Endothelial cell (in vitro differentiated cells): ENCODE measurements around the gene MCOLN2. TPM values are rescaled to one million over a fixed set of nuclear protein-coding genes. Genes with fewer than 3 reads are reported as not detected.

Experiments
- DNase-seq: peaks from one replicate; pipeline ENCODE4 v3.0.0; 2021; ENCODE audit warnings: low spot score
- H3K27ac Mint-ChIP-seq: one replicate; pipeline ENCODE4 v1.8.0; 2021; ENCODE audit warnings: mixed read lengths, inconsistent platforms; ENCODE audit not compliant: unreplicated experiment
- H3K27me3 Mint-ChIP-seq: one replicate; pipeline ENCODE4 v1.8.0; 2021; ENCODE audit warnings: mild to moderate bottlenecking, moderate library complexity, mixed read lengths, inconsistent platforms; ENCODE audit not compliant: unreplicated experiment
- H3K36me3 Mint-ChIP-seq: one replicate; pipeline ENCODE4 v1.8.0; 2021; ENCODE audit warnings: mild to moderate bottlenecking, low read depth, mixed read lengths, inconsistent platforms; ENCODE audit not compliant: unreplicated experiment
- H3K4me1 Mint-ChIP-seq: one replicate; pipeline ENCODE4 v1.8.0; 2021; ENCODE audit warnings: mild to moderate bottlenecking, mixed read lengths, inconsistent platforms; ENCODE audit not compliant: unreplicated experiment
- H3K4me3 Mint-ChIP-seq: one replicate; pipeline ENCODE4 v1.8.0; 2021; ENCODE audit warnings: mild to moderate bottlenecking, mixed read lengths, inconsistent platforms; ENCODE audit not compliant: unreplicated experiment
- H3K9me3 Mint-ChIP-seq: one replicate; pipeline ENCODE4 v1.8.0; 2021; ENCODE audit warnings: mixed read lengths, inconsistent platforms; ENCODE audit not compliant: unreplicated experiment
- long read RNA-seq: library from polyadenylated mRNA; unstranded; transcript quantifications from one replicate; pipeline ENCODE4 v2.0.0, GENCODE V29; 2020; ENCODE audit not compliant: unreplicated experiment
- total RNA-seq: library from RNA; stranded (reverse); fragmentation: NEBNext Ultra II Directional; extraction: Animal tissue kit (Norgen Biotek cat#: 25700); gene quantifications from one replicate; pipeline ENCODE4 v1.2.1, GENCODE V29; 2021; ENCODE audit not compliant: unreplicated experiment
- TF ChIP-seq, protein P1 (sequence below): fragments of 200-600 bp; sonication (generic); IDR thresholded peaks from one replicate; pipeline ENCODE4 v1.5.0; 2021; ENCODE audit warnings: antibody characterized with exemption; ENCODE audit not compliant: unreplicated experiment

The MCOLN2 gene
- total RNA-seq: 0.64 TPM
- long read RNA-seq: 0 reads

DNA sequence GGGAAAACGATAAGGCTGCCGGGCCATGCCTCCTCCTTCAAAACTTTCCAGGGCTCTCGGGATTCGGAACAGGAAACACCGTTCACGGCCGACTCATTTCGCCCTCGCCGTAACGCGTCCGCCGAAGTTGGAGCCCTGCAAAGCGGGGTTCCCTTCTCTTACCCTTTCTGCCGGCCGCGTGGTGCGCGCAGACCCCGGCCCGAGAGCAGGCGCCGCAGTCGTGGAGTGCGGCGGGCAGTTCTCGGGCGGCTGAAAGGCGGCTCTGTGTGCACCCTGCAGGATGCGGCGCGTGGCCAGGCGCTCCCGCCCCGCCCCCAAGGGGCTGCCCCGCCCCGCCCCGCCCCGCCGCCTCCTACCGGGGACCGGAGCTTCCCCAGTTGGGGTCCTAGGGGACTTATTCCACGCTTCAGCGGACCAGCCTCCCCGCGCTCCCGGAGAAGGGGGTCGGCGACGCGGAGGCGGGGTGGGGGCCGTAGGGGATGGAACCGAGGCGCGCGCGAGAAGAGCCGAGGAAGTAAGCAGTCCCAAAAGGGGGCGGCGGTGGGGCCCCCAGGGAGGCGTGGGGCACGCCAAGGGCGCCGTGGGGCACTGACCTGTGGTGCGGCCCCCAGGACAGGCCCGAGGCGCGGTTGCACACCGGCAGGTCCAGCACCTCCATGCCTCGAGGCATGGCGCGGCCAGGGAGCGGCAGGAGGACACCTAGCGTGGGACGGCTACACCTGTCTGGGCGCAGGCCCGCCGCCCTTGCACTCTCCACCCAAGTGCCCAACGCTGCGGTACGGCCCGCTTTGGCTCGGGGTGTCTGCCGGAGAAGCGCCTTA lies at the start of gene MCOLN2:
MCOLN2 (minus strand) TSS at position 268 of the 821 bp plus-strand sequence; CDS start at position 27, 241 bp downstream.
- peak; percentile 48 for DNase-seq
- H3K4me3 Mint-ChIP-seq: peak within 1 kb of the TSS; percentile 88
- H3K36me3 Mint-ChIP-seq: no peaks in the 10 kb centered on the region
- peaks cover 4% of the 10 kb centered on the region for H3K4me1 Mint-ChIP-seq
- H3K27ac Mint-ChIP-seq: peak within 1 kb of the TSS; percentile 18
- H3K9me3 Mint-ChIP-seq: no peaks in the 10 kb centered on the region
- TF ChIP-seq, protein P1, sequence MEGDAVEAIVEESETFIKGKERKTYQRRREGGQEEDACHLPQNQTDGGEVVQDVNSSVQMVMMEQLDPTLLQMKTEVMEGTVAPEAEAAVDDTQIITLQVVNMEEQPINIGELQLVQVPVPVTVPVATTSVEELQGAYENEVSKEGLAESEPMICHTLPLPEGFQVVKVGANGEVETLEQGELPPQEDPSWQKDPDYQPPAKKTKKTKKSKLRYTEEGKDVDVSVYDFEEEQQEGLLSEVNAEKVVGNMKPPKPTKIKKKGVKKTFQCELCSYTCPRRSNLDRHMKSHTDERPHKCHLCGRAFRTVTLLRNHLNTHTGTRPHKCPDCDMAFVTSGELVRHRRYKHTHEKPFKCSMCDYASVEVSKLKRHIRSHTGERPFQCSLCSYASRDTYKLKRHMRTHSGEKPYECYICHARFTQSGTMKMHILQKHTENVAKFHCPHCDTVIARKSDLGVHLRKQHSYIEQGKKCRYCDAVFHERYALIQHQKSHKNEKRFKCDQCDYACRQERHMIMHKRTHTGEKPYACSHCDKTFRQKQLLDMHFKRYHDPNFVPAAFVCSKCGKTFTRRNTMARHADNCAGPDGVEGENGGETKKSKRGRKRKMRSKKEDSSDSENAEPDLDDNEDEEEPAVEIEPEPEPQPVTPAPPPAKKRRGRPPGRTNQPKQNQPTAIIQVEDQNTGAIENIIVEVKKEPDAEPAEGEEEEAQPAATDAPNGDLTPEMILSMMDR: no peak
- peaks cover 19% of the 10 kb centered on the region for H3K27me3 Mint-ChIP-seq

DNA sequence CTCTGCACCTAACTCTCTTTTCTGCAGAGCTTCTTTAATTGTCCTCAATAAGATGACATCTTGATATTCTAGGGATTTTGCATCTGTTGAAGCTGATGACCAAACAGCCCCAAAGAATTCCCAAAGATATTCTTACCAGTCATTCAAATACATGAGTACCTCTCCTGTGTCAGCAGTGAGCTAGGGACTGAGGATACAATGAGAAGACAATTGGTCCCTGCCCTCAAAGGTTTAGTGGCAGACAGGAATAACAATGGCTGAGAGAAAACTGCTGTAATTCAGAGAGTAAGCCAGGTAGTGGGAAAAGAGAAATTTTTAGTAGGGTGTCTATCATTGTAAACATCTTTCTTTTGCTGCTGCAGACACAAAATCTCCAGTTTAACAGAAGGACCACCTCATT lies 45.5 kb upstream of the MCOLN2 start:
- H3K36me3 Mint-ChIP-seq: no peaks in the 10 kb centered on the region
- H3K9me3 Mint-ChIP-seq: no peaks in the 10 kb centered on the region
- H3K27ac Mint-ChIP-seq: no peak overlapping the region
- peaks cover 2% of the 10 kb centered on the region for H3K4me1 Mint-ChIP-seq
- no peak for DNase-seq
- H3K27me3 Mint-ChIP-seq: peaks cover 9% of the 10 kb centered on the region
- no peak overlapping the region for H3K4me3 Mint-ChIP-seq
- TF ChIP-seq, protein P1: no peak

DNA sequence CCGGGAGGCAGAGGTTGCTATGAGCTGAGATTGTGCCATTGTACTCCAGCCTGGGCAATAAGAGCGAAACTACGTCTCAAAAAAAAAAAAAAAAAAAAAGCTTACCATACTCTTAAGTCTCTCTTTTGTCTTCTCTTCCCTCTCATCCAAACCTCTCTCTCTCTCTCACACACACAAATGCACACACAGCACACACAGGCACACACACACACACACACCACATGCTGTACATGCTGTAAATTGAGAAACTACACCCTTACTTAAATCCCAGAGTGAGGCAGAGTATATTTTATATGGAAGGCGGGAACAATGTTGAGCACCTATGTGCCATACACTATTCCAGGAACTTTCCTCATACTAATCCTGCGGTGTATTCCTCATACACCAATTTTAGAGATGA lies 44.9 kb upstream of the MCOLN2 start:
- no peaks in the 10 kb centered on the region for H3K9me3 Mint-ChIP-seq

DNA sequence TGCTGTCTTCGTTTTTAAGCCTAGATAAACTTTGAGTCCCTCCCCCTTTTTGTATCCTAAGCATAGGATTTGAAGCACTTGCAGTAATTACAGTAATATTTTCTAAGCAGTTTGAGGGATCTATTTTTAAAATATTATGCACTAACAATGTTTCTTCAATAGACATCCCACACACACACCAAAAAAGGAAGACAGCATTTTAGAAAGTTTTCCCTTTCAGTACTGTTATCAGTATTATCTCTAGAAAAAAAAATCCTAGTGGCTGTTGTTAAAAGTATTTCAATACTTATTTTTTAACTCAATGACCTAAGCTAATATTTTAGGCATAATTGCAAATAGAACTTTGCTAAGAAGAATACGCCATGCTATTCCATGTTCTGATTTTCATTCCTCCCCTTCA lies 36.3 kb upstream of the MCOLN2 start:
- Mint-ChIP-seq H3K4me1 (no peaks in the 10 kb centered on the region), H3K4me3 (no peak overlapping the region), H3K27me3 (no peaks in the 10 kb centered on the region), H3K27ac (no peak overlapping the region), H3K36me3 (no peaks in the 10 kb centered on the region), H3K9me3 (no peaks in the 10 kb centered on the region)
- TF ChIP-seq, protein P1: no peak
- no peak for DNase-seq

More for the DNA sequence above, 44.9 kb upstream of the MCOLN2 start:
- TF ChIP-seq, protein P1: no peak
- Mint-ChIP-seq H3K4me1 (peaks cover 2% of the 10 kb centered on the region), H3K4me3 (no peak overlapping the region), H3K36me3 (no peaks in the 10 kb centered on the region), H3K27me3 (peaks cover 5% of the 10 kb centered on the region), H3K27ac (no peak overlapping the region)
- DNase-seq: no peak

DNA sequence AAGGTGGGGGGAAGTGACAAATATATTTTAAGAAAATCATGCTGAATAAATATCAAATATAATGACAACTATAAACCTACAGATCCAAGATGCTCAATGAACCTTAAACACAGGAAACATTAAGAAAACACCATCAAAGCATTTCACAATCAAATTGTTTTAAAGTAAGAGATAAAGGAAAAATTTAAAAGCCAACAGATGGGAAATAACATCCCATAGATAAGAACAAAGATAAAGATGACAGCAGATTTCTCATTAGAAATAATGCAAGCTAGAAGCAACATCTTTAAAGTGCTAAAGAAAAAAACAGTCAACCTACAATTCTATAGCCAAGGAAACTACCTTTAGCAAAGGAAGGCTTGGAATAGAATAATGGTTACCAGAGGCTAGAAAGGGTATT lies 33.6 kb upstream of the MCOLN2 start:
- Mint-ChIP-seq H3K27ac (no peak overlapping the region), H3K4me3 (no peak overlapping the region), H3K4me1 (no peaks in the 10 kb centered on the region), H3K27me3 (peaks cover 2% of the 10 kb centered on the region), H3K36me3 (no peaks in the 10 kb centered on the region), H3K9me3 (no peaks in the 10 kb centered on the region)
- TF ChIP-seq, protein P1: no peak
- DNase-seq: no peak
